Endothelial cell of umbilical vein (primary cell): ENCODE data around the gene MYMK. TPM values are rescaled to one million over a fixed set of nuclear protein-coding genes. Genes with fewer than 3 reads are reported as not detected.

Experiments used
- BruUV-seq: library from RNA; stranded (reverse); fragments of 400-500 nt; replicated peaks from 2 replicates; lab custom pipeline; 2021; lab: Mats Ljungman, UMichigan
- CTCF ChIA-PET: fragments of 300-600, 350-600 bp; sonication (Branson Sonifier 250); formaldehyde crosslinking; loops from one replicate; lab custom pipeline; 2021; ENCODE audit warnings: antibody characterized with exemption, inconsistent platforms; lab: Charles Lee
- POLR2A ChIA-PET: fragments of 300-600, 350-600 bp; sonication (Branson Sonifier 250); formaldehyde crosslinking; loops from one replicate; lab custom pipeline; 2021; ENCODE audit warnings: antibody characterized with exemption, inconsistent platforms; lab: Charles Lee
- DNase-seq: peaks from one replicate; pipeline ENCODE4 v3.0.0-alpha.2; 2011; ENCODE audit warnings: low read depth, low spot score
- FAIRE-seq: peaks from 2 replicates; lab custom pipeline; 2011; peaks lifted over from hg19 to GRCh38; lab: Jason Lieb, UNC
- H2AFZ ChIP-seq: 2 replicates; pipeline ENCODE4 v1.6.0; 2012; ENCODE audit warnings: low read depth, low read length, control low read depth, inconsistent platforms
- H3K27ac ChIP-seq: 2 replicates; pipeline ENCODE4 v1.5.1; 2011; ENCODE audit warnings: low read depth, mild to moderate bottlenecking, control low read depth, low read length, moderate library complexity; ENCODE audit not compliant: insufficient read depth
- H3K27me3 ChIP-seq, 2 experiments: 2 replicates each; pipeline versions ENCODE4 v1.6.0 to v1.6.1; 2011; ENCODE audit warnings: low read length in 2 of 2, mixed read lengths in 1 of 2; ENCODE audit not compliant: control insufficient read depth in 2 of 2, insufficient read depth in 2 of 2
- H3K36me3 ChIP-seq, 2 experiments: 2 replicates in 1 of 2; 3 replicates in 1 of 2; pipeline ENCODE4 v1.5.1; 2011; ENCODE audit warnings: low read length in 2 of 2, mild to moderate bottlenecking in 1 of 2, moderate library complexity in 1 of 2; ENCODE audit not compliant: control insufficient read depth in 2 of 2, insufficient read depth in 2 of 2; ENCODE audit errors: extremely low read depth in 1 of 2
- H3K4me1 ChIP-seq: 3 replicates; pipeline ENCODE4 v1.5.1; 2011; ENCODE audit warnings: mild to moderate bottlenecking, low read length; ENCODE audit not compliant: control insufficient read depth, insufficient read depth; ENCODE audit errors: extremely low read depth
- H3K4me2 ChIP-seq: 2 replicates; pipeline ENCODE4 v1.6.1; 2011; ENCODE audit warnings: low read length, control low read depth, mixed read lengths; ENCODE audit not compliant: insufficient read depth
- H3K4me3 ChIP-seq, 3 experiments: fragments of 200-600 bp in 1 of 3; sonication (generic), shearing (Covaris generic) in 1 of 3; replicated peaks in 1 of 3; 2 replicates each; pipeline ENCODE4 v1.5.1; 2011 to 2016; ENCODE audit warnings: control low read depth in 3 of 3, low read length in 3 of 3, mild to moderate bottlenecking in 2 of 3, inconsistent platforms in 1 of 3, low read depth in 1 of 3, moderate library complexity in 1 of 3; ENCODE audit not compliant: insufficient read depth in 1 of 3
- H3K79me2 ChIP-seq: 2 replicates; pipeline ENCODE4 v1.6.0; 2012; ENCODE audit warnings: low read length, inconsistent platforms; ENCODE audit not compliant: control insufficient read depth, insufficient read depth
- H3K9ac ChIP-seq: replicated peaks from 2 replicates; pipeline ENCODE3; 2011; ENCODE audit warnings: low read length, control low read depth; ENCODE audit not compliant: insufficient read depth; ENCODE audit errors: extremely low read depth
- H3K9me1 ChIP-seq: replicated peaks from 3 replicates; pipeline ENCODE4 v1.6.0; 2011; ENCODE audit warnings: mild to moderate bottlenecking, low read length; ENCODE audit not compliant: control insufficient read depth, insufficient read depth; ENCODE audit errors: extremely low read depth
- H3K9me3 ChIP-seq: replicated peaks from 2 replicates; pipeline ENCODE4 v1.5.1; 2012; ENCODE audit warnings: low read length, inconsistent platforms; ENCODE audit not compliant: control insufficient read depth, insufficient read depth
- H4K20me1 ChIP-seq: replicated peaks from 2 replicates; pipeline ENCODE3; 2011; ENCODE audit warnings: mild to moderate bottlenecking, low read length; ENCODE audit not compliant: control insufficient read depth, insufficient read depth; ENCODE audit errors: extremely low read depth
- CTCF ChIP-seq, 2 donors: IDR thresholded peaks; 1 replicate in 1 of 2; 2 replicates in 1 of 2; pipeline ENCODE4 v1.5.1; 2011; ENCODE audit warnings: low read length in 2 of 2, mild to moderate bottlenecking in 2 of 2, moderate library complexity in 2 of 2, control low read depth in 1 of 2, inconsistent platforms in 1 of 2, low read depth in 1 of 2; ENCODE audit not compliant: insufficient read depth in 1 of 2; ENCODE audit errors: extremely low read depth in 1 of 2
- EZH2 ChIP-seq: IDR thresholded peaks from 2 replicates; pipeline ENCODE4 v1.6.1; 2012; ENCODE audit warnings: borderline replicate concordance, low read depth, mild to moderate bottlenecking, moderate library complexity, low read length, inconsistent platforms; ENCODE audit not compliant: severe bottlenecking
- FOS ChIP-seq: IDR thresholded peaks from 2 replicates; pipeline ENCODE4 v1.6.1; 2011; ENCODE audit warnings: mild to moderate bottlenecking, low read length, moderate library complexity, borderline replicate concordance; ENCODE audit not compliant: insufficient read depth
- GATA2 ChIP-seq: IDR thresholded peaks from 2 replicates; pipeline ENCODE4 v1.7.0; 2011; ENCODE audit warnings: low read depth, mild to moderate bottlenecking, moderate library complexity, mixed read lengths, low read length; ENCODE audit not compliant: insufficient read length, insufficient read depth
- JUN ChIP-seq: IDR thresholded peaks from 2 replicates; pipeline ENCODE4 v1.6.1; 2011; ENCODE audit warnings: borderline replicate concordance, low read depth; ENCODE audit not compliant: insufficient read length, insufficient read depth
- MAX ChIP-seq: IDR thresholded peaks from 2 replicates; pipeline ENCODE4 v1.6.1; 2011; ENCODE audit not compliant: insufficient read depth, insufficient read length
- MYC ChIP-seq: IDR thresholded peaks from one replicate; pipeline ENCODE4 v1.6.1; 2011; ENCODE audit warnings: mild to moderate bottlenecking, low read depth, low read length
- POLR2A ChIP-seq: IDR thresholded peaks from 2 replicates; pipeline ENCODE4 v1.6.1; 2012; ENCODE audit warnings: low read depth, mild to moderate bottlenecking, control low read depth, low read length
- POLR2AphosphoS5 ChIP-seq: IDR thresholded peaks from 2 replicates; pipeline ENCODE4 v1.6.1; 2012; ENCODE audit warnings: low read depth, mild to moderate bottlenecking, control low read depth, low read length, moderate library complexity; ENCODE audit not compliant: insufficient read depth
- dilution Hi-C: fragments of 300-500 bp; cut with MboI; formaldehyde crosslinking; loops from one replicate; pipeline ENCODE4 v1.15.0; 2019; ENCODE audit warnings: low sequenced_read_pairs; ENCODE audit not compliant: extremely low pct_ligation_motif_present
- intact Hi-C: fragments of 100-400 bp; cut with micrococcal nuclease; formaldehyde crosslinking; loops from one replicate; pipeline ENCODE4 v1.10.0; 2022
- polyA plus RNA-seq, 4 experiments: library from polyadenylated mRNA; depleted of rRNA in 3 of 4; stranded (reverse) in 3 of 4; unstranded in 1 of 4; fragments of >200 nt; gene quantifications; 2 replicates each; pipeline versions ENCODE4 v1.2.1 to v1.2.3, GENCODE V29; 2011 to 2012; ENCODE audit warnings: missing spikeins in 1 of 4
- total RNA-seq: library from RNA; stranded (reverse); gene quantifications from 2 replicates; pipeline ENCODE4 v1.2.3, GENCODE V29; 2021

Gene MYMK
- total and polyA plus RNA-seq, 2 donors (not counting 3 experiments of a cell fraction or from before 2014, with no cell fraction given) = not detected

DNA sequence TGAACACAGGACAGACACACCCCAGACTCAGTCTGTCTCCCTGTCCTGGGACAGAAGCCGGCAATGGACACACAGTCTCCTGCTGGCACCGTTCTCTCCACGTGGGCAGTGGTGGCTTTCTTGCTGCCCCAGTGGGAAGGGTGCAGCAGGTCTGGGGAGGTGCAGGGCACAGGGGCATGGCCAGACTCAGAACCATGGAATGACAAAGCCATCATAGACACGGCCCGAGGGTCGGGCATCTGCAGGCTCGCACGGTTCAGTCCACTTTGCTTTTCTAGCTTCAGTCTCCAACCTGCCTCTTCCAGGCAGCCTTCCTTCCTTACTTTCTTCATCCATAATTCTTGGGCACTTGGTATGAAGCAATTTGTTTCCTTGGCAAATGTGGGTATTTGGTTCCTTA lies 16.7 kb downstream of the MYMK start:
- Histone ChIP-seq H3K27ac (no peak overlapping the region), H3K27me3 (peaks cover 0 to 3% of the 10 kb centered on the region in 2 experiments), H3K9me1 (no peaks in the 10 kb centered on the region), H3K79me2 (no peaks in the 10 kb centered on the region), H3K4me1 (no peaks in the 10 kb centered on the region), H3K9me3 (no peaks in the 10 kb centered on the region), H2AFZ (no peak overlapping the region), H3K36me3 (no peaks in the 10 kb centered on the region), H4K20me1 (no peaks in the 10 kb centered on the region), H3K4me2 (no peak overlapping the region), H3K4me3 (no peak overlapping the region), H3K9ac (no peak overlapping the region)
- BruUV-seq = no TSS peak
- DNase-seq = no peak
- FAIRE-seq = no peak
- TF ChIP-seq POLR2AphosphoS5 (no peak), JUN (no peak), CTCF (IDR thresholded peaks at IDR 0.05; ENCODE audit: extremely low read depth in 1 of 2, insufficient read depth in 1 of 2, low read depth in 1 of 2, low read length in 2 of 2) (no peak), MAX (no peak), MYC (no peak), EZH2 (no peak), FOS (no peak), POLR2A (no peak), GATA2 (no peak)
- ChIA-PET POLR2A (no interaction called here), CTCF (no interaction called here)
- intact Hi-C loops (no loop called here), dilution Hi-C loops (no loop called here)
